Activated gamma-delta T cell (primary cell): ENCODE data around the gene DUS3L.
"Not testable (repeated sequence)": the region's sequence is repeated elsewhere in the genome, so short reads cannot be mapped to it uniquely, and the experiment has no call there.

Source experiments
- DNase-seq: peaks from one replicate; lab custom pipeline; 2025; lab: John Stamatoyannopoulos, UW

DUS3L gene

GRCh38 chr19:5799247-5800241 is 8.6 kb upstream of the DUS3L start:
- no peak for DNase-seq

GRCh38 chr19:5798244-5798643 is 7.3 kb upstream of the DUS3L start:
- no peak for DNase-seq

- DNase-seq: no peak
Measured at GRCh38 chr19:5795382-5795919, 4.5 kb upstream of the DUS3L start.

DNA sequence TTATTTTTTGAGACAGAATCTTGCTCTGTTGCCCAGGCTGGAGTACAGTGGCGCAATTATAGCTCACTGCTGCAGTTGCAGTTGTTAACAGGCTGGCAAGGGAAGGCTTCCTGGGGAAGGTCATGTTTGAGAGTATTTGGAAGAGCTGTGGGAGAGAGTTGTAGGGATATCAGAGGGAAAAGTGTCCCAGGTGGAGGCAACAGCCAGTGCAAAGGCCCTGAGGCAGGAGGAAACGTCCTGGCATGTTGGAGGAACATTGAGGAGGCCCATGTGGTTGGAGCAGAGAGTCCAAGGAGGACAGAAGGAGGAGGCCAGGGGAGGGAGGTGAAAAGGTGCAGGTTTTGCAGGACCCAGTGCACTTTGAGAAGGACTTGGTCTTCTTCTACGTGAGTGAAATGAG is 2.2 kb upstream of the DUS3L start:
- DNase-seq: no peak

GRCh38 chr19:5792224-5792623 is 1.3 kb upstream of the DUS3L start:
- DNase-seq: no peak

DNA sequence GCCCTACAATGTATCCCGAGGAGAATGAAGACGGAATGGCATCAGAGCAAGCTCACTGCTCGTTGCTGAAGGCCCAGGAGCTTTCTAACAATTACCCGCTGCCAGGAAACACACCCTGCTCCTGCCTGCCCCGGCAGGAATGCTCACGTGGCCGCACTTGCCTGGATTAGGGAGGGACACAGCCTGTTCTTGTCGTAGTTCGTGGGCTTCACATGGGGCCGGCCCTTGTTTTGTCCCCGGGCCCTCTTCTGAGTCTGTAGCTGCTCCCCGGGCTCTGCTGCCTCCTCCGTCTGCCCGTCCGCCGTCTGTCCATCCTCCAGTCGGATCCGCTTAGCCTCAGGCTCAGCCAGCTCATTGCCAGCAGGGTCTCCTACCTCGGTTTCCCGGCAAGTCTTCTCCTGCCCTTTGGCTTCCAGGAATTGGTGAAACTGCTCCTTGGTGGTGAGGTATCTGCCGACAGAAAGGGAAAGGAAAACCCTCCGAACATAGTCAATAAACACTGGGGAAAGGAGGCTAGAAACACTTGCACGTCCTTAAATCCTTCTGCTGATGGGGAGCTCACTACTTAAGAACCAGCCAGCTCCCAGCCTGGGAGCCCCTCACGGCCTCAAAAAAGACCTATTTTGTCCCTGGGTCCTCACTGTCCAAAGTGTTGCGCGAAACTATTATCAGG is 941 bp downstream of the DUS3L start:
- DNase-seq: no peak

- DNase-seq: no peak
Measured at GRCh38 chr19:5789351-5789761, 1.6 kb downstream of the DUS3L start.

DNA sequence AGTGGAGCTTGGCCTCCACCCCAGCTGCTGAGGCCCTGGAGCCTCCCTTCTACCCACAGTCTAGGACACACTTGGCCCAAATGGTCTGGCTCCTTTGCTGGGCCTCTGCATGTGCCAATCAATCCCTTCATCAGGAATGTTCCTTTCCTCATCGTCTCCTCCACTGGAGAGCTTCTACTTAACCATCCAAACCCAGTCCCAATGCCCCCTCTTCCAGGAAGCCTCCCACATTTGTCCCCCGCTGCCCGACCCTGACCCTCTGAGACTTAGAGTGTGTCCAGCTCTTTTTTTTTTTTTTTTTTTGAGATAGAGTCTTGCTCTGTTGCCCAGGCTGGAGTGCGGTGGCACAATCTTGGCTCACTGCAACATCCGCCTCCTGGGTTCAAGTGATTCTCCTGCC is 2.5 kb downstream of the DUS3L start:
- no peak for DNase-seq

DNA sequence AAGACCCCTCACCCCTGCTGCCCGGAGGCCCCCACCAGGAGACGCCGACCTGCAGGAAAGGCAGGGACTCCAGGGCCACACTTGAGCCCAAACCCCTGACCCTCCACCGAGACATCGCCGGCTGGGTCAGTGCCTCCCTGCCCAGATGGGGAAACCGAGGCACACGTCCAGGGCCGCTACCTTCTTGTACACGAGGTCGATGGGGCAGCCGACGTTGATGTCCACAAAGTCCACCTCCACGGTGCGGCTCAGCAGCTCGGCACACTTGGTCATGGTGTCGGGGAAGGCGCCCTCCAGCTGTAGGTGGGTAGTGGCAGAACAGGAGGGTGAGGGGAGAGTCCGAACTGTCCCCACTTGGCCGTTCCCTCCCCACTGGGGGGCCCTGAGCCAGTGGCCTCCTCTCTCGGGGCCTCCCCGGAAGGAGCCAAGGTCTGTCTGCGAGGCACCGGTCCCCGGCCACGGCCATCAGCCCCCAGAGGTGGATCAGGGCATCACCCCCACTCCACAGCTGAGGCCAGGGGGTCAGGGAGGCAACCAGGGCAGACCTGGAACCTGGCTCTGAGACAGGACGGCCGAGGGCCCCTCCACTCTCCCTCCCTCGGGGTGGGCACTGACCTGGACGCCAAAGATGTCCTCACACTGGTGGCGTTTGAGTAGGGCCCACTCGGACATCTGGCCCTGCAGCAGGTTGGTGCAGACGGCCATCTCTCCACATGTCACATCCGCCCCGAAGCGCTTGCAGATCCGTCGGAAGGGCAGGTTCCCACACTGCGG is 3.4 kb downstream of the DUS3L start:
- DNase-seq: no peak

DNA sequence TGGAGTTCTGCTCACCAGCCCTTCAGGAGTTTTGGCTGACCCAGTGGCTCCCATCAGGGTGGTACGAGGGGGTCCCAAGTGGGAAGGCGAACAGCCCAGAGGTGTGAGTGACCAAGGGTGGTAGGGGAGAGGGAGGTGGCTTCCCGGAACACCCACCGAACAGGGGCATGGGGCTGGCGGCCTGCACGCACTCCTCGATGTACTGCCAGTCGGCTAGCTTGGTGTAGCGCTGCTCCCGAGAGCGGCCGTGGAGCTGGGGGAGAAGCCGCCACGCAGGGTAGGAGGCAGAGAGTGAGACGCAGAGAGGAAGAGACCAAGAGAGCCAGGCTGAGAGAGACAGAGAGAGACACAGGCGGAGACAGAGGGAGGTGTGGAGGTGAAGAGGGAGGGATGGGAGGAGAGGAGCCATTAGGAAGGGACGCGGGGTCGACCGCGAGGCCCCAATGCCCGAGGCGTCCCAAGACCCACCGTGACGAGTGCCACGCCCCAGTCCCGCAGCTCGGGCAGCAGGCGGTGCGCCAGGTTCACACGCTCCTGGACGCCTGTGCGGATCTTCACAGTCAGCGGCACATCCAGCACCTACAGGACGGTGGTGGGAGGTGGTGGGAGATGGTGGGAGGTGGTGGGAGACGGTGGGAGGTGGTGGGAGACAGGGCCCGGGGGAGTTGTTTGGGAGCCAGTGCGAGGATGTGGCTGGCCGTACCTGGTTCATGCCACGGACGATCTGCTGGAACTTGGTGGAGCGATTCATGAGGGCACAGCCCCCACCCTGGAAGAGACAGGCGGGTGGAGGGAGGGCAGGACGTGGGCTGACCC is 4.2 kb downstream of the DUS3L start:
- DNase-seq: no peak

GRCh38 chr19:5785423-5785822 is 5.5 kb downstream of the DUS3L start:
- DNase-seq: no peak

DNA sequence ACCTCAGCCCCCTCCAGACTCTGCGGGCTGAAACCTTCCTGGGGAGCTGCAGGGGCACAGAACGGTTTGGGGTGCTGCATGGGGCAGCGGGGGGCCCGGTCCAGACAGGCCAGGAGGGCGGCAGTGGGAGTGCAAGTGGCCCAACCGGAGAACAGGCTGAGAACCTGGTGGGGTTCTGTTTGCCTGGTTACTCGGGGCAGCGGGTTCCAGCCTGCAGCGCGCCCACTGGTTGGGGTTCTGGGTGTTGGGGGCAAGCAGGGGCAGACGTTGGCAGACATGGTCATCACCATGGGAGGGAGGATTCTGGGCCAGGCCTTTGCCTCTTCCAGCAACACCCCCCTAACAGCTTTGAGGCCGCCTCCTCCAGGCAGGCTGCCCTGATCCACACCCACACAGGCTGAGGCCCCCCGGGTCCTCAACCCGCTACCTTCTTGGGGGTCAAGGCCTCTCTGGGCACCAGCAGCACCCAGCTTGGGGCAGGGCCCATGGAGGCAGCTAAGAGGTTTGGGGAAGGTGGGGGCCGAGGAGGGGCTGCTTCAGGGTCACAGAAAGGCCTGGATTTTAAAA is 6.3 kb downstream of the DUS3L start, which contains the start of gene PRR22:
PRR22 (minus strand) TSS at position 166 of the 567 bp plus-strand sequence; CDS start at position 80, 86 bp downstream.
- DNase-seq: no peak

GRCh38 chr19:5782945-5783919 is 7.7 kb downstream of the DUS3L start:
- DNase-seq: no peak

DNA sequence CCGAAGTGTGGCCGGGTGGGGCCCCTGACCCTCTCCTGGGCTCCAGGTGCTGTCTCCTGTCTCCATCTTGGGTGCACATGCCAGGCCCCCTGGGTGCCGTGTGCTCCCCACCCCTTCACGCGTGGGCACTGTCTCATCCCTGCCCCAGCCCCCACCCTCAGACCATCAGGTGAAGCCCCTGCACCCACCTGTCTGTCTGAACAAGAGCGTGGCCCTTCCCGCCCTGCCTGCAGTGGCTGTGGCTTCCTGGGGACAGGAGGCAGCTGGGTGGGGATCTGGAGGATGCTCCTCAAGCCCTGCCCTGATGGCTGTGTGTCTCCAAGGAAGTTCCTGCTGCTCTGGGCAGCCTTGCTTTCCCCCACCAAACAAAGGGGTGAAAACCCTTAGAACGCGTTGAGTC is 8.6 kb downstream of the DUS3L start:
- DNase-seq: no peak

- DNase-seq: not testable (repeated sequence)
Measured at GRCh38 chr19:5780916-5781315, 10.0 kb downstream of the DUS3L start.

- DNase-seq: no peak
Measured at GRCh38 chr19:5778402-5778801, 12.6 kb downstream of the DUS3L start.

- no peak for DNase-seq
Measured at GRCh38 chr19:5775668-5776309, 15.2 kb downstream of the DUS3L start.

GRCh38 chr19:5774921-5775320 is 16.0 kb downstream of the DUS3L start:
- no peak for DNase-seq

DNA sequence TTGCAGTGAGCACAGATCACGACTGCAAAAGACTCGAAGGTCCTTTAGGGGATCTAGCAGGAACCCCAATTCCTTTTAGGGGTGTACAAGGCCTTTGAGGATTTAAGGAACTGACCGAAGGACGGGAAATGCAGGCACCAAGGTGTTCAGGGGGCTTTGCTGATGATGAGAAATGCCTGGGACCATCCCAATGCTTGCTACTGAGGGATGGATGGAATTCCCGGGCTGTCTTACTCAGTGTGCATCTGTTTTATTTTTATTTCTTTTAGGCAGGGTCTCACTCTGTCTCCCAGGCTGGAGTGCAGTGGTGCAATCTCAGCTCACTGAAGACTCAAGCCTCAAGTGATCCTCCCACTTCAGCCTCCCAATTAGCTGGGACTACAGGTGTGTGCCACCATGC is 17.7 kb downstream of the DUS3L start:
- no peak for DNase-seq
